MCF 10A (cell line): Measurements from ENCODE around the gene GPR137. TPM values are rescaled to one million over a fixed set of nuclear protein-coding genes. Genes with fewer than 3 reads are reported as not detected.
A peak's percentile ranks its signal among the peaks of the same experiment; 100 is the strongest.

Experiments
- BruUV-seq: library from RNA; stranded (reverse); fragments of 400-500 nt; replicated peaks from 2 replicates; lab custom pipeline; 2021; lab: Mats Ljungman, UMichigan
- CTCF ChIA-PET: fragments of 300-600 bp; sonication (Branson Sonifier 250); formaldehyde crosslinking; extraction: SDS; loops from one replicate; lab custom pipeline; 2021; ENCODE audit warnings: antibody characterized with exemption, inconsistent platforms; lab: Yijun Ruan, JAX
- POLR2A ChIA-PET: fragments of 300-600, 350-650 bp; sonication (Branson Sonifier 250); formaldehyde crosslinking; extraction: SDS; loops from one replicate; lab custom pipeline; 2020; ENCODE audit warnings: antibody characterized with exemption, inconsistent platforms; lab: Yijun Ruan, JAX
- DNase-seq: peaks from one replicate; pipeline ENCODE4 v3.0.0-alpha.2; 2018; ENCODE audit not compliant: unreplicated experiment
- H3K27ac Mint-ChIP-seq: one replicate; pipeline ENCODE4 v1.8.0; 2022; ENCODE audit warnings: mild to moderate bottlenecking, low read depth, mixed read lengths; ENCODE audit not compliant: unreplicated experiment
- H3K27me3 Mint-ChIP-seq: one replicate; pipeline ENCODE4 v1.8.0; 2022; ENCODE audit warnings: mixed read lengths; ENCODE audit not compliant: insufficient read depth, unreplicated experiment
- H3K36me3 Mint-ChIP-seq: one replicate; pipeline ENCODE4 v1.8.0; 2022; ENCODE audit warnings: mild to moderate bottlenecking, moderate library complexity, mixed read lengths; ENCODE audit not compliant: insufficient read depth, unreplicated experiment
- H3K4me1 Mint-ChIP-seq: one replicate; pipeline ENCODE4 v1.8.0; 2022; ENCODE audit warnings: mixed read lengths; ENCODE audit not compliant: insufficient read depth, unreplicated experiment
- H3K4me3 Mint-ChIP-seq: one replicate; pipeline ENCODE4 v1.8.0; 2022; ENCODE audit warnings: mild to moderate bottlenecking, moderate library complexity, mixed read lengths; ENCODE audit not compliant: unreplicated experiment
- H3K9me3 Mint-ChIP-seq: one replicate; pipeline ENCODE4 v1.8.0; 2022; ENCODE audit warnings: mixed read lengths; ENCODE audit not compliant: unreplicated experiment
- CTCF ChIP-seq: fragments of 200-600 bp; IDR thresholded peaks from one replicate; pipeline ENCODE4 v1.8.0; 2022; ENCODE audit warnings: antibody characterized with exemption, mild to moderate bottlenecking; ENCODE audit not compliant: unreplicated experiment
- intact Hi-C: fragments of 100-400 bp; cut with micrococcal nuclease; formaldehyde crosslinking; loops from 2 replicates; pipeline ENCODE4 v1.14.1; 2022
- total RNA-seq: library from RNA; stranded (reverse); gene quantifications from 2 replicates; pipeline ENCODE4 v1.2.3, GENCODE V29; 2022

Gene GPR137
- total RNA-seq, 1 experiment from 2014 or later = 36.0 TPM

DNA sequence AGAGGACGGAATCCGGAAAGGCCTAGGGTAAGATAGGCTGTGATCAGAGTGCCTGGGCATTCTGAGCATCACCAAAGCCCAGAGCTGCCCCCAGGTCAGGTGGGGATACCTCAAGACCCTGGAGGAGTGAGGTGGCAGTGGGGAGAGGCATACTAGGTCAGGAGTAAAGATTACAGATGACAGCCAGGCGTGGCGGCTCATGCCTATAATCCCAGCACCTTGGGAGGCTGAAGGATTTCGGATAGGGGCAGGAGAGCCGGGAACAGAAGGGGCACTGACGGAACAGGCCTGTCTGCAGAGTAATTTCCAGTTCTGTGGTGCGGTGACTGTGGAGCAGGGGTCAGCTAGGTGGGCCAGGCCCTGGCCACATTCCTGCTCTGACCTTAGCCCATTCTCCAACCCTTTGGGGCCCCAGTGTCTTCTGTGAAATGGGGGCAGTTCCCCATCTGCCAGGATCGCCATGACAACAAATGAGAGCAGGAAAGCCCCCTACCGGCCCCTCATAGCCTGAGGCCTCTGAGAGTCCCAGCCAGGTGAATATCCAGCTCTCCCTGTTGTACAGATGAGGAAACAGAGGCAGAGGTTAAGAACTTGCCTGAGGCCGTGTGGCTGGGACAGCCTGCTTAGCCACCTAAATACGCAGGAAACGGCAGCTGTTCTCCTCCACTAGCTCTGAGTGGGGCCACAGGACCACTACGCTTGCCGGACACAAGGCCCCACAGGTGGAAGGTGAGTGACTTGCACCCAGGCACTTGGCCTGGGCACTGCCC is 10.4 kb upstream of the GPR137 start:
- Mint-ChIP-seq H3K4me3 (no peak overlapping the region), H3K27me3 (no peaks in the 10 kb centered on the region), H3K4me1 (peaks cover 4% of the 10 kb centered on the region), H3K27ac (peak overlapping the region; percentile 79), H3K9me3 (no peaks in the 10 kb centered on the region), H3K36me3 (peaks cover 35% of the 10 kb centered on the region)
- no TSS peak for BruUV-seq
- no peak for DNase-seq
- ChIA-PET CTCF (interaction anchor here (0.6 to 4.5 kb wide), 3 partner anchors 17 to 81 kb away, joined by 3 to 37 read pairs (median 23); partner anchors contain the start of gene CATSPERZ), POLR2A (interaction anchor here (0.6 to 3.0 kb wide), 9 partner anchors 11 to 1696 kb away, joined by 3 to 24 read pairs (median 4); partner anchors contain the start of genes GPR137 and PLCB3)
- intact Hi-C loops = no loop called here
- no peak for TF ChIP-seq CTCF

DNA sequence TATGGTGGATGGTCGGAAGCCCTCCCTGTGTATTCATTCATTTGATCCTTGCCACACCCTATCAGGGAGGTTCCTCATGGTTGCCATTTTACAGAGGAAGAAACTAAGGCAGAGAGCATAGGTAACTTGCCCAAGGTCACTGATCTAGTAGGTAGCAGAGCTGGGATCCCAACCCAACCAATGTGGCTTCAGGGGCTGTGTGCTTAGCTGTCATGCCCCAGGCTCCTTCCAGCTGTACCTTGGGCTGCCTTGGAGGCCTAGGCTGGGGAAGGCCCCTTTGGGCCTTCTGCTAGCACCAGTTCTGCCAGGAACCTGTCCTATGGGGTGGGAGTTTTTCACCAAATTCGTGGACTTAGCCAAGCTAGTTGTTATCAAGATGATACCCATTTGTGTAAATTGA is 9.8 kb upstream of the GPR137 start:
- BruUV-seq = no TSS peak
- CTCF ChIA-PET = interaction anchor here (0.6 to 4.5 kb wide), 4 partner anchors 16 to 80 kb away, joined by 3 to 37 read pairs (median 14); partner anchors contain the start of gene CATSPERZ
- Mint-ChIP-seq H3K36me3 (peaks cover 39% of the 10 kb centered on the region), H3K27ac (peak overlapping the region; percentile 79), H3K4me3 (no peak overlapping the region), H3K4me1 (peaks cover 4% of the 10 kb centered on the region), H3K27me3 (no peaks in the 10 kb centered on the region), H3K9me3 (no peaks in the 10 kb centered on the region)
- TF ChIP-seq CTCF = no peak
- intact Hi-C loops = no loop called here
- POLR2A ChIA-PET = interaction anchor here (0.8 to 3.0 kb wide), 11 partner anchors 8 to 76 kb away, joined by 3 to 24 read pairs (median 5); partner anchors contain the start of genes GPR137 and PLCB3
- DNase-seq = no peak

GRCh38 chr11:64276653-64277431 is 8.8 kb upstream of the GPR137 start:
- CTCF ChIA-PET = interaction anchor here (0.6 to 4.5 kb wide), 6 partner anchors 26 to 676 kb away, joined by 3 to 37 read pairs (median 5); partner anchors contain the start of gene CATSPERZ
- Mint-ChIP-seq H3K27me3 (no peaks in the 10 kb centered on the region), H3K36me3 (peaks cover 49% of the 10 kb centered on the region), H3K4me1 (peaks cover 4% of the 10 kb centered on the region), H3K4me3 (peak overlapping the region; percentile 14), H3K9me3 (no peaks in the 10 kb centered on the region), H3K27ac (peak overlapping the region; percentile 79)
- DNase-seq = peak; percentile 90
- no TSS peak for BruUV-seq
- POLR2A ChIA-PET = interaction anchor here (0.6 to 3.0 kb wide), 21 partner anchors 9 to 591 kb away, joined by 3 to 24 read pairs (median 5); partner anchors contain the start of genes ESRRA, GPR137, NUDT22 and PLCB3
- intact Hi-C loops = no loop called here
- TF ChIP-seq CTCF = no peak
